Hypothalamus (tissue), 51 donors: Measurements from ENCODE around the gene PERCC1.
"Not testable (repeated sequence)": the region's sequence is repeated elsewhere in the genome, so short reads cannot be mapped to it uniquely, and the experiment has no call there.

Experiments
- DNase-seq, 51 donors: peaks; one replicate each; lab custom pipeline; 2025; lab: John Stamatoyannopoulos, UW

The PERCC1 gene

GRCh38 chr16:1432388-1433262 is 1.7 kb downstream of the PERCC1 start:
- no peak for DNase-seq

DNA sequence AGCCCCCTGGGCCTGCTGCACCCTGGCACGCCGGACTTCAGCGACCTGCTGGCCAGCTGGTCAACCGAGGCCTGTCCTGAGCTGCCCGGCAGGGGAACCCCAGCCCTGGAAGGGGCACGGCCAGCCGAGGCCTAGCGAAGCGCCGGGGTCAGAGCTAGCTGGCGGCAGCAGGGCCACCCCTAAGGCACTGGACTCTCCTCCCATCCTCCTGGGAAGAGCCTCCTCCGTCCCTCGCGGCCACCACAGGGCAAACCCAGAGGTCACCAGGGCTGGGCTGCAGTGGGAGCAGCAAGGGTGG is 2.3 kb downstream of the PERCC1 start:
- DNase-seq: no peak

- no peak for DNase-seq
These were observed 2.9 kb downstream of the PERCC1 start for GRCh38 chr16:1433756-1434155.

- DNase-seq: no peak
These were observed 4.0 kb downstream of the PERCC1 start for GRCh38 chr16:1434644-1435592.

DNA sequence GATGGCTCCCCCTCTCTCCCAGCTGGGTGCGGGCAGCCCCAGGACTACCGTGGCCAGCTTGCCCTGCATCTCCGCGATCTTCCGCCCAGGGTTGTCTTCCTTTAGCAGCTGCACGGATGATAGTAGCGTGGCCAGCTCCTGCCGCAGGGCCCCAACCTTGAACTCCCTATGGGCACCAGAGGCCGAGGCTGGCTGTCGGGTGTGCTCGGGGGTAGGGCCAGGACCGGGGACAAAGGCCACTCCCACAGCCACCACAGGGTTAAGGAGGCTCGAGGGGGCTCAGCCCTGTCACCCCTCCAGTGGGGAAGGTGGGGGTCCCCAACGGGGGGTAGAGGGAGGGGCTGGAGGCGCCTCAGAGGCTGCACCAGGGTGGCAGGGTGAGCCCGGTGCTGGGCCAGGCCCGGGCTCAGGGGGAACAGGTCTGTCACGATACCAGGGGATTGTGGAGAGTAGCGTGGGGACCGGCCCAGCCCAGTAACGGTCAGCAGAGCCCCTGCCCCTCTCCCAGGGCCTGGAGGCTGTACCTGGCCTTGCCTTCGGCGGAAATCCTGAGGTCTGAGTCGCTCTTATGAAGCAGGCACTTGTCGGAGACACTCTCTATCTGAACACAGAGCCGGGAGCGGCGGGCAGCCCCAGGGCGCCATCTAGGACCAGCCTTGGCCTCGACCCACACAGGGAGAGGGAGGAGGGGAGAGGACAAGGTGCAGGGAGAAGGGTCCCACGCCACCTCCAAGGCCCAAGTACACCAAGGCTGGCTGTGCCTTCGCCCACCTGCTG is 5.2 kb downstream of the PERCC1 start:
- no peak for DNase-seq

- no peak for DNase-seq
These were observed 6.0 kb downstream of the PERCC1 start for GRCh38 chr16:1436731-1437355.

DNA sequence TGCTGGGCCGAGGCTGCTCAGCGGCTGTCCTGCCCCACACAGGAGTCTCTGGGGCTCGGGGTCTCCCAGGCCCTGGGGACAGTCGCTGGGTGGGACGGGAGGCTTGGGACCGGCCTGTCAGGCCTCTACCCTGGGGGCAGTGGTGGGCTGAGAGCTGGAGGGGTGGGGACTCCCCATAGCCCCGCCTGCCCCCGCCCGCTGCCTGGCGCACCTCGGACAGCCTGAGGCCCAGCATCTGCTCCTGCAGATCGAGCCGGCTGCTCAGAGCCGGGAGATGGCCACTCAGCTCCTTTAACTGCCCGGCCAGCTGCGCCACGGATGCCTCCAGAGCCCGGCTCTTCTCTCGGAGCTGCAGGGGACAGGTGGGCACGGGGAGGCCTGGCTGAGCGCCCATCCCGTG is 6.7 kb downstream of the PERCC1 start:
- no peak for DNase-seq

GRCh38 chr16:1438229-1439057 is 7.6 kb downstream of the PERCC1 start:
- no peak for DNase-seq

DNA sequence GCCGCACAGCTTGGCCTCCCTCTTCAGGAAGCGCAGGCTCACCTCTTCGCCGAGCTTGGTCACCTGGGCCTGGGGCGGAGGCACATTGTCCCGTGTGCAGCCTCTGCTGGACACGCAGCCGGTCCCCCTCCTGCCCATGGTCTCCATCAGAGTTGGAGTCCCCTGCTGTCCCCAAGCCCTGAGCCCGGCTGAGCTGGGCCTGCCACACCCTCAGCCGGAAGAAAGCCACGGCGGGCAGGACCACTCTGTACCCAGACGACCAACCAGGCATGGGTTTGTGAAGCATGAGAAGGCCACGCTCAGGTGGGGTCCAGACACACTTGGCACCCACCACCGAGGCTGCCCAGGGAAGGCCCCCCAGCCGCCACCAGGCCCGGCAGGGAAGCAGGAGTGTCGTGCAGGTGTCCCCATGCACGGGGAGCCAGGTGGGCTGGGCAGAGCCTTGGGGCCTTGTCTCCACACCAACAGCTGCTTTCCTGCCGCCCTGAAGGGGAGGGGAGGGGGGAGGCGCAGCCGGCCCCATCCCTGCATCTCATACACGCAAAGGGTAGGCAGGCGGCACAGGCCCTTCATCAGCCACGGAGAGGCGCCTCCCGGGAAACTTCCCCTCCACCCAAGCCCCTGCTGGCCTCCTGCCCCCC is 8.3 kb downstream of the PERCC1 start:
- no peak for DNase-seq

GRCh38 chr16:1439699-1440074 is 8.8 kb downstream of the PERCC1 start:
- DNase-seq: not testable (repeated sequence)

DNA sequence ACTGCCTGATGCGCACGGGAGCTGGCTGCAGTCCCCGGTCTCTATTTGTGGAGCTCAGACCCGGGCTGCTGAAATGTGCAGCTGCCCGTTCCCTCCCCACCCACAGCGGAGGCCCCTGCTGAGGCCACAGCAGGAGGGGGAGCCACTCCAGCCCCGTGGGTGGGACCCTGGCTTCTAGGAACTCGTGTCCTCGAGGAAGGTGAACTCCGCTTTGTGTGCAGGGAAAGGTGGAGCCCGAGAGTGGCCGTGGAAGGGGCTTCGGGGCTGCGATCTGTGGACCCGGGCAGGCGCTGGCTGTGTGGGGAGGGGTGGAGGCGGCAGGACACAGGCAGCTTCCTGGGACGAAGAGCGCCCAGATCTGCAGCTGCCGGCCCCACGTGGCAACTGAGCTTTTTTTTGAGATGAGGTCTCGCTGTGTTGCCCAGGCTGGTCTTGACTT is 10.5 kb downstream of the PERCC1 start:
- DNase-seq: no peak

GRCh38 chr16:1442697-1443096 is 11.8 kb downstream of the PERCC1 start:
- DNase-seq: no peak

DNA sequence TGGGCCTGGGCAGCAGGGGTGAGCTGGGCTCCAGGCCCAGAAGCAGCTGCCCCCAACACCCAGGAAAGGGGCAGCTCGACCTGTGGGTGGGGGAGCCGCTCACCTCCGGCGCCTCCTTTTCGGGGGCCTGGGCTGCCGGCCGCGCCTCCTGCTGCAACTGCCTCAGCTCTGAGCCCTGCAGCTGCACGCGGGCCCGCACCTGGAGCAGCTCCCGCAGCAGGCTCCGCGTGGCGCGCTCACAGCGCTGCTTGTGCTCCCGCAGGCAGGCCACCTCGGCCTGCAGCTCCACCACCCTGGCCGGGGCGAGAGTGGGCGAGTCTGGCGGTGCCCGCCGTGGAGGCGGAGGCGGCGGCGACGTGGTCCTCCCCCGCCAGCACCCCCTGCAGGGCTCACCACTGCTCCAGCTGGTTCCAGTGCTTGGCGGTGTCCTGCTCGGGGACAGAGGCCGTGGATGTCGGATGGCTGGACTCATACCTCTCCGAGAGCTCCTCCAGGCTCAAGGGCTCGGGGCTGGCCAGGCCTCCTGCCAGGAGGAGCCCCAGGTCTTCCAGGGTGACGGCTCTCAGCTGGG is 12.6 kb downstream of the PERCC1 start:
- no peak for DNase-seq

GRCh38 chr16:1443980-1444729 is 13.3 kb downstream of the PERCC1 start, which contains the start of gene CCDC154:
CCDC154 (minus strand) TSS chr16:1444556; CDS start chr16:1444322, 234 bp downstream.
- DNase-seq: no peak

DNA sequence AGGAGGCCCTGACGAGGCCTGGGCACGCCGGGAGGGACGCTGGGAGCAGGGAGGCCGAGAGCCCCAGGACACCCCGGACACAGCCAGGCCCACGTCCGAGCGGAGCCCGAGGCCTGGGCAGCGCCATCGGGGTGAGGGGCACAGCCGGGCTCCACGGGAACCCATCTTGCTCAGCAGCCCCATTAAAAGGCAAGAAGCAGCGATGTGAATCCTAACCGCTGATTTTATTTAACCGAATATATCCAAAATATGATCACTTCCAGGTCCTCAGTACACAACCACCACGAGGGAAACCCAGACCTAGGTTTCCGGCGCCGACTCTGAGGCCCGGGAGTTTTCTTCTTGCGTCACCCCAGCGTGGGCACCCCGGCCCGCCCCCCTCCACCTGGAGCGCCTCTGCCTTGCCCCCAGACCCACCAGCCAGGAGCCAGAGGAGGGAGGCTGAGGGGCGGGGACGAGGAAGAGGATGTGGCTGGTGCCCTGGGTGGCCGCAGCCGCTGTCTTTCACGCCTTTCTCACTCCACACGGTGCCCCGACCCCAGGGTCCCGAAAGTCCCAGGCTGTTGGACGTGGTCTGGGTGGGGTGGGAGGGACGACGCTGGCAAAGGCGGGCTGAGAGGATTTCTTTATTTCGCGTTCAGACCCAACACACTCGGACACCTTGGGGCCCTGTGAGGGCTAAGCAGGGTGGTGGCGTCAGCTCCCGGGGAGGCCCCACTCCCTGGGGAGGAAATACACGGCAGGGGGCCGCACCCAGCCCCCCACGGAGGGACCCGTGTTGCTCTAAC is 14.0 kb downstream of the PERCC1 start:
- DNase-seq: no peak

DNA sequence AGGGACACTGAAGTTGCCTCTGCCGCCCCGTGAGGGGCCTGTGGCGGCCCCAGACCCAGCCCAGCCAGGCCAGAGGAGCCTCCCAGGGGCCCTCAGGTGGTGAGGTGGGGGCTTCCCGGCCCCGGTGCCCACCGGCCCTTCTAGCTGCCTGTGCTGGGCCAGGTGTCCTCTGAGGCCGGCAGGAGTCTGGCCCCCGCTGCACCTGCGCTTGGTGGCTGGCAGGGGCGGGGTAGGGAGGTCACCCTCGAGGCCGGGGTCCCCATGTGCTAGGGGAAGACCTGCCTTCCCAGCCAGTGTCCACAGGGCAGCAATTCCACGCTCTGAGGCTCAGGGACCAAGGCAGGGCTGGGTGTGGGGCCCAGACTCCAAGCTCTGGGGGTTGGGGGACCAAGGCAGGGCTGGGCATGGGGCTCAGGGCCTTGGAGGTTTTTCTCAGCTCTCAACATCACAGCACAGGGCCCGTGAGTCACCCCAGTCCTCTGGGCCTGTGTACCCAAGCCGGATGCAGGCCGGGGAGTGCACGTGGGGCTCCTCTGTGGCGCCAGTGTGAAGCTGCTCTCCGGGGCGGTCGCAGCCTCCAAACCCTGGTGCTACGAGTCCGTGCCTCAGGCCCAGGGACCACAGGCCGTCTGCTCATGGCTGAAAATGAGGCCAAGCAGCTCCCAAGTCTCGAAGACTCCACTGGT is 14.8 kb downstream of the PERCC1 start:
- no peak for DNase-seq
